Measurements from ENCODE around the gene HES6.

HES6 gene

DNA sequence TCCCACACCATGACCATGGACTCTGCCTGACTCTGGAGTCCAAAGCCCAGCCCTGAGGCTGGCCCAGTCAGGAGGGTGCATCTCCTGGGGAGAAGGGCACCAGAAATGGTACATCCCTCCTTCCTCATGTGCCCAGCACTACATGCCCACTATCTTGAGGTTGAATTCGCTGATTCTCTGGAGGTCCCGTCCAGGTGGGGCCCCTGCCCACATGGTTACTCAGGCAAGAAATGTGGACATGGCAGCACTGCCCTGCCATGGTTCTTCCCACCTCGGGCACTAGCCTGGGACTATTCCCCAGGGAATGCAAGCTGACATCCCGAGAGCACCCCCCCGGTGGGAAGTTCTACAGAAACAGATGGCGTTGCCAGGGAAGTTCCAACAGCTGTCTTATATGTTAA, 15.3 kb upstream of the HES6 start:
- no peak for ATAC-seq
- DNase-seq = no peak

DNA sequence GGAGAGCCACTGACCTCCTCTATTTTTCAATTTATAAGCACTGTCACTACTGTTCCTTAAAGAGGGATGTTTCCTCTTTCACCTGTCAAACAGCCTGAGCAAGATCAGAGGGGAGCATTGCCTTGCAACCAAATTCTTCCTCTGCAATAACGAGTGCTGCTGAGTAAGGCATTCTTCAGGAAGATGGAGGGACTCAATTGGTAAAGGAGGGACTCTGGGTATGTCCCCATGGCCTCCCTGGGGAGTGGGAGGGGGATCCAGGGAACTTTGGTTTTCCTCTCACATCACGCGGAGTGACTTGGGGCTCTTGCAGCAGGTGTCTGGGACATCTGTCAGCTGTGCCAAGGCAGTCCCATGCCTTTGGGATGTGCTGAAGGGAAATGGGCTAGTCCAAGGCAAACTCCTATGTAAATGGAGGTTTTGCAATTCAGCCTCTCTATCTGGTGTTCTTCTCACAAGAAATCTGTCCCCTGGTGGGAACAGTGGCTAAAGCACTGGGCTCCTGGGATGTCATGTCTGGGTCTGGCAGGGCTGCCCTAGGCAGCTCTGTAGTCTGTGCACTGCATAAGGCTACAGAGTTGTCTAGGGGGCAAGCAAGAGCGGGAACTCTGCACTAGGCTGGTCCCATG, 14.4 kb upstream of the HES6 start:
- DNase-seq (no peak), ATAC-seq (no peak)

DNA sequence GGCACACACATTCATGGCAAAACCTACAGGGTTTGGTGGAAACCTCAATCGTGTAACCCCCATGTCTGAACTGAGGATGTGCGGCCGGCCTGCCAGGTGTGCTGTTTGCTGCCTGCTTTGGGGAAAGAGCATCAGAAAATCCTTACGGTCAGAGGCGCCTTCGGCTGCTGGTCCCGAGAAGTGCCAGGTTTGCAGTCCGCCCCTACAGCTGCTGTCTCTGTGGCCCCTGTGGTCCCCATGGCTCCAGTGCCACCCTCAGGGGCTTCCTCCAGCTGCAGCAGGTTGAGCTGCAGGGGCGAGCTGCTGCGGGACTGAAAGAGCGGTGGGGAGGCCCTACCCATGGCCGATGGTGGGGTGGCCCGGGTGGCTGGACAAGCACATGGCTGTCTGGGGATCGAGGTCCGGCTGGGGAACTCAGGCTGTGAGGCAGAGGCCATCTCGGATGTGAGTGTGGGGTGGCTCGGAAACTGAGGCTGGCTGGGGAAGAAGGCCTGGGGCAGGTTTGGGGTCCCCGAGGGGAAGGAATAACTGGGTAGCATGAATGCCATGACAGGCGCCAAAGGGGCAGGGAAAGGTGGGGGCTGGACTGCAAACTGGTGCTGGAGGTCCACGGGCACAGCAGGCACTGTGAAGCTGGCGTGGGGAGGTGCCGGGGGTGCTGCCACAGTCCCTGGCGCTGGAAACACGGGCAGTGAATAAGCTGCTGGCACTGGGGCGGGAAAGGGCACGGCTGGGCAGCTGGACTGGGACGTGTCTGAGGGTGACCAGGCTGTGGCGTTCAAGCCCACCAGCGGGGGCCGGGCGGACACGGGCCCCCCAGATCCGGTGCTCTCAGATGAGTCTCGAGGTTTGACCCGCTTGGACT, 13.2 kb upstream of the HES6 start:
- no peak for ATAC-seq
- no peak for DNase-seq

DNA sequence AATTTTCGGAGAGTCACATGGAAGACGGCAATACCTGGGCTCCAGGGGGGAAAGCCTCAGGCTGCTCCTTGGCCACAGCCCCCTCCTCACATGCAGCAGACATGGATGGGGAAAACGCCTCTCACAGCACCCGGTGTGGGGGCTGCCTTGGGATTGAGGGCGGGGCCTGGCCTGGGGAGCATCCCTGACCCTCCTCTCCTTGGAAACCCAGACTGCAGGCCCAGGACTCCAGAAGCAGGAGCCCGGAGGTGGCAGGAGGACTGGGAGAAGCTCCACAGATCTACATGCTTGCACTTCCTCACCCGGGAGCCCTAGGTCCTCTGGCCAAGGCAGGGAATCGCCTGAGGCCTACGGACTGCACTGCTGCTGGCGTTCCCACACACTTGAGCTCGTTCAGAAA, 12.1 kb upstream of the HES6 start:
- no peak for ATAC-seq
- DNase-seq = no peak

DNA sequence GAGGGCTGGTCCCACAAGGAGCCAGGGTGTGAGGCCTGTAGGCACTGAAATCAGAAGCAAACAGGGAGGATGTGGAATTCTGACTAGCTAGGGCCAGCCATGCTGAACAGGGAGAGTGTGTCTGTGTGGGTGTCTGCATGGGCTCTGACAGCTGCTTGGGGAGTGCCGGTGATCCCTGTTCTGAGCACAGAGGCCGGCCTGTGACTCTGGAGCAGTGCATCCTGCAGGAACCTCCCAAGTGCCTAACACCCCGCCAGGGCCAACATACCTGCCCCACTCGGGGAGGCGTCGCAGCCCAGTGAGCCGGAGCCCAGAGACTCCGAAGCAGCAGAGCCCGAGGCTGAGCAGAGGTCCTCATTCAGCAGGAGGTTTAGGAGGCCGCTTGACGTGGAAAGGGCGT, 11.5 kb upstream of the HES6 start:
- DNase-seq (no peak), ATAC-seq (no peak)

DNA sequence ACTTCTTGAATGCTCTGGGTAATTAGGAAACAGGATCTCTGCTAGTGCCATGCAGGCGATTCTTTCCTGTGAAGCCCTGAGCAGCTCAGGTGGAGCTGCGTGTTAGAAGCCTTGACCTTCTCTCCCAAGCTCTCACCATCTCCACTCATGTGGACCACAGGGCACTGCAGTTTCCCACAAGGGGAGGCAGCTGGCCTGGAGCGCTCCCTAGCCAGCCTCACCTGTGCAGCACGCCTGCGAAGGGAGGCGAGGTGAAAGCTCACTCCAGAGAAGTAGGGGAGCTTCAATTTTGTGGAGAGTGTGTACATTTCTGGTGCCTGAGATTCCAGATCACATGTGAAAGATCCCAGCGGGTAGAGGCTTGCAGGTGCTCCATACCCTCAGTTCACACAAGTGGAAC, 11.1 kb upstream of the HES6 start:
- no peak for ATAC-seq
- DNase-seq = no peak

DNA sequence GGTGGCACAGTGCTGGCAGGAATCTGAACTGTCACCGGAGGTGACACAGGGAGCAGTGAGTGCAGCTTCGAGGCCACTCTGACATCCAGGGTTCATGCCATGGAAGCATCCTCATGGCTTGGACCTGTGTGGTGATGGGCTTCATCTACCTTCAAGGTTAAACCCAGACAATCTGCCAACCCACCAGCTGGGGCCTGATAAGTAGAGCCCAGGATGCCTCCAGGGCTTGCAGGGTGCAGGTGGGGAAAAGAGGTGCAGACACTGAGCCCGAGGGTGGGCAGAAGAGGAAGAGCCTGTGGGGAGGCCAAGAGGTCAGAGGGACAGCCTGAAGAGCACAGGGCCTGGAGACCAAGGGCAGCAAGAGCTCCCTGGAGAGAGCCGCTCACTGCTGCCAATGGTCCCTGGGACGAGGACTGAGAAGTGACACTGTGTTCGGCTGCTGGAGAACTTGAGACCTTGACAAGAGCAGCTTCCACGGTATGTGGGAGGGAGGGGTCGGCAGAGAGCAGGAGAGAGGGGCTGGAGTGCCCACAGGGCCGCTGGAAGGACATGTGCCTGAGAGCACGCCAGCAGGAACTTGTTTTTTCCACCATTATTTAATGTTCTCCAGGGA, 8.1 kb upstream of the HES6 start:
- ATAC-seq (no peak), DNase-seq (no peak)

DNA sequence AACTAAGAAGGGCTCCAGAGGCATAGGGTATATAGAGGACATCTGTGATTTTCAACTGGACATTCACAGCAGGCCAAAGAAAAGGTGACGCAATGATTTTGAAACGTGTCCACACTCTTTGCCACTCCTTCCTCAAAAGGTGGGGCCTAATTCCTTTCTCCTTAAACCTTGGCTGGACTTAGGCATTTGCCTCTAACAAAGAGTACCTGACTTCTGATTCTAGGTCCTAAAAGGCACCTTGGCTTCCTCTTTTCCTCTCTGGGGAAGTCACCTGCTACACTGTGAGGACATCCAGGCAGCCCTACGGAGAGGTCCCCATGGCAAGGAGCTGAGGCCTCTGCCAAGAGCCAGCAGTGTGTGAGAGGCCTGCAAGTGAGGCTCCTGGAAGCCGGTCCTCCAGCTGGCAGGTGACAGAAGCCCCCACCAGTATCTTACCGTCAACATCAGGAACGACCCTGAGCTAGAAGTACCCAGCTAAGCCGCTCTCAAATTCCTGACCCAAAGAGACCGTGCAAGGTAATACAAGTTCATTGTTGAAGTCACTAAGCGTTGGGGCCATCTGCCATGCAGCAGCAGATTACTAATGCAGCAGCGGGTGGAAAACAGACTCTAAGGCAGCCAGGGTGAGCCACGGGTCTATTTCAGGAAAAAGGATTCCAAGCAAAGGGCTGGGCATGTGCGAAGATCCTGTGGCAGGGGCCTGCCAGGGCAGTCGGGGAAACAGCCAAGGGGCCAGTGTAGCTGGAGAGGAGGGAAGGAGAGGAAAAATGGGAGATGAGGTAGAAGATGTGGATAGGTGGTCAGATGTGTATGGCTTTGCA, 7.4 kb upstream of the HES6 start:
- DNase-seq (no peak), ATAC-seq (no peak)

DNA sequence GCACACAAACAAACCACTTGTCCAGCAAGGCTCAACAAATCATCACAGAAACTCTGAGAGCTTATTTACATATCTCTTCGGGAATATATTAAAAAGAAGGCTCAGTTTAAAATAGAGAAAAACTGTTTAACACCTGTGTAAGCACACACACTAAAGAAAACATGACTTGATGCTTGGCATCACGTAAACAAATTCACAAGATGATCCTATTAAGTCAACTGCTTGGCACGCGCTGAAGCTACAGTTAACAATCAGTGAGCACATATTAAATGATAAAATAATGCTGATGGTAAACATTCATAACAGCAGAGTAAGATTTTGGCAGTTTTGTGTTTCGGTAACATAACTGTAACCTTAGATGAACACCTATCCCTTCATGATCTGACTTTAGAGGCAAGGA, 4.3 kb upstream of the HES6 start:
- DNase-seq (no peak), ATAC-seq (no peak)

DNA sequence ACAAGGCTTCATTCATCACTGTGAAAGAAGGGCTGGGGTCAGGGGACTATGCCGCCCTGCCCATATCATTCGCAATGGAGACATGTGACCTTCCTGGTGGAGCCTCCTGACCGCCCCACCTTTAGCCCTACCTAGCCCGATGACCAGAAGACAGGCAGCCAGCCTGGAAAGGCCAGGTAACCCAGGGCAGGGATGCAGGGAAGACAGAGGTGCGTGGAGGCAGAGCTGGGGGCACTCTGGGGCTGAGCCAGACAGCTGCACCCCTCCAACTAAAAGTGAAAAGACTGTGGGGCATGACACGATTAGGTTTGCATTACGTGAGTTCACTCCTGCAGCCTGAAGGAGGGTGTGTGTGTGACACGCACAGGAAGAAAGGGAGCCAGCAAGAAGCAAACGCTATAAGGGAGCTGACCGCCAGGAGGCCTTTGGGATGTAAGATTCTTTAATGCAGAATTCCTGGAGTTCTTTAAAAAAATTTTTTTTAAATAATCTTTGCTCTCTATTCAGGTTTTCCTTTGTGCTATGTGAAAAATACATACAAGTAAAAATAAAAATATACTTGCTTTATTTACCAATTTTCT, 3.7 kb upstream of the HES6 start:
- no peak for DNase-seq
- no peak for ATAC-seq

DNA sequence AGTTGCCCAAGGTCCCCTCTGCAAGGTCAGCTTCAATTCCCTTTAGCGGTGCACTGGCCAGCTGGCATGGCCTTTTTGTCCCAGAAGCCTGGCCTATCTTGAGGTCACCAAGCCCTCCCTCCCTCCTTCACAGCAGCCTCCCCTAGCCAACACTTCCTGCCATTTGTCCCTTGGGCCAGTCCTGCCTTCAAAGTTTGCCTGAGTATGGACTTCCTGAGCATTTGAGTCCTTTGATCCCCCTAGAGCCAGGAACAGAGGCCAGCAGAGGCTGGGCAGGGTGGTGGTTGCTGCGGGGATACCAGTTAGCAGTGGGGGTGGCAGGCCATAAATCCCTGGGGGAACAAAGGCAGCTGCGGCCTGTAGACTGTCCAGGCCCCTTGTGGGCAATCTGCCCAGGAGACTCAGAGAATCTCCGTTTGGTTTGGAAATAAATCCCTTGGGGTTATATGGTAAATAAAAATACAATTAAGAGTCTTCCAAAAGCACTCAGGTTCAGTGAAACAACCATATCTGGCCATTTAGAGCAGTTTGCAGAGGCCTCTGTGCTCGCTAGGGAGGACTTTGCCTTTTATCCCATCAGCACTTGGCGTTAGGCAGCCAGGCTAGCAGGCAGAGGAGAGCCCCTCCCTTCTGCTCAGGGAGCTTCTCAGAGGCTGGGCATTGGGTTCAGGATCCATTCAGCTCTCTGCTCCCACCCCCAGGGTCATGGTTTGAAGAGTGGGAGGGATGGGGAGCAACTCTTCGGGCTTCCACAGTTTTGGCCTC, 3.1 kb upstream of the HES6 start:
- DNase-seq (no peak), ATAC-seq (no peak)

DNA sequence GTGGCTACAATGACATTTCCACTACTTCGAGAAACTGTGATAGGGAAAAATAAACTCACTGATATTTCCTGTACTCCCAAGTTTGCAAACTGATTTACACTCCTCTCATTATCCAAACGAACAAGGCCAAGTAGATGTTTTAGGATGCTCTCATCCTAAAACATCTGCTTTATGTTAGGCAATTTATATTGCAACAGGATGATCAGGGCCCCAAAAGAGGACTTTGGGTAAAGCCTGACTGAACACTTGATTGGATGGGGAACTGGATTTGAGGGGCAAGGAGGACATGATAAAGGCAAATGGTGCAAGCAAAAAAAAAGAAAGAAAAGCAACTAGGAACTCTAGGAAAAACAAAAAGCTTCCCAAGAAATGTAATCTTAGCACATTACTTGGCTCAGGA, 2.1 kb upstream of the HES6 start:
- no peak for ATAC-seq
- no peak for DNase-seq

DNA sequence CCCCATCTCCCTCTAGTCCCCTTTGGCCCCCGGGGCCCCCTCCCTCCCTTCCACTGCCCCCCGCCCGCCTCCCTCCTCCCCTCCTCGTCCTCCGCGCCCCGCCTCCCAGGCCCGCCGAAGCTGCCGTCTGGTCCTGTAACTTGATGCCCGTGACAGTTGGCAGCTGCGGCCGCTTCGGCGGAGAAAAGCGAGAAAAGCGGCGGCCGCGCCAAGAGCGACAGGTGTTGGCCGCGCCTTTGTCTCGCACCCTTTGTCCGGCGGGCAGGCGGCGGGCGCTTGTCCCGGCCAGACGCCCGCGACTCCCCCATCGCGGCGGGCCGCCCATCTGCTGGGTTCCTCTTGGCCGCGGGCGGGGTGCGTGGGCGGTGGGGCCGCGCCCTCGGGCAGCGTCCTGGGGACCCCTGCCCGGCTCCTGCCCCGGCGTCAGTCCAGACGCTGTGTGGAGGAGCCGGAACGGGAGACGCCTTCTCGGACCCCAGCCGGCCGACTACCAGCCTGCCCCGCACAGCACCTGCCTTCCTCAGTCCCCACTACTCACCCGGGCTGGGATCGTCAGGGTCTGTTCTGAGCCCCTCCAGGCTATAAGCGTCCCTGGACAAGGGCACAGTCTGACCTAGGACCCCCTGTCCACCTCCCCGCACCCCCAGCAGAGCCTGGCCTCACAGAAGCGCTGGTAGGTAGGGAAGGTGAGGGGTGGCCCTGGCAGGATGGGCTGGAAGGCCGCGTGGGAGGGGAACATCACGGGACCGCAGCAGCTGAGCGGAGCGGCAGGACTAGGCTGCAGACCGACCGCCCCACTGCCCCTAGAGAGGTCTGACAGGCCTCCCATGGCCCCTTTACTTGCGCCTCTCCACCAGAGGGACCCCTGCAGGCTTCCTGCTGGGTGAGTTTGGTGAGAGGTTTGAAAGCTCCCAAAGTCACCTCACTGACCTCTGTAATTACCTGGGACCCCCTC, 1.2 kb upstream of the HES6 start:
- DNase-seq (no peak), ATAC-seq (no peak)

DNA sequence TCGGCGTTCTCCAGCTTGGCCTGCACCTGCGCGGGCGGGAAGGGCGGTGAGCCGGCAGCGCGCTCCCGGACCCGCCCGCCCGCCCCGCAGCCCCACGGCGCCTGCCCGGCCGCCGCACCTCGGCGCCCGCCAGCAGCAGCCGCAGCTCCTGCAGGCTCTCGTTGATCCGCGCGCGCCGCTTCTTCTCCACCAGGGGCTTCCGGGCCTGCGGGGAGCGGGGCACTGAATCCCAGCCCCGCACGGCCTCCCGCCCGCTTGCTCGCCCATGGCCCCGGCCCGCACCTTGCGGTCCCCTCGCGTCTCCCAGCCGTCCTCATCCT, 335 bp downstream of the HES6 start:
- ATAC-seq (no peak), DNase-seq (no peak)

DNA sequence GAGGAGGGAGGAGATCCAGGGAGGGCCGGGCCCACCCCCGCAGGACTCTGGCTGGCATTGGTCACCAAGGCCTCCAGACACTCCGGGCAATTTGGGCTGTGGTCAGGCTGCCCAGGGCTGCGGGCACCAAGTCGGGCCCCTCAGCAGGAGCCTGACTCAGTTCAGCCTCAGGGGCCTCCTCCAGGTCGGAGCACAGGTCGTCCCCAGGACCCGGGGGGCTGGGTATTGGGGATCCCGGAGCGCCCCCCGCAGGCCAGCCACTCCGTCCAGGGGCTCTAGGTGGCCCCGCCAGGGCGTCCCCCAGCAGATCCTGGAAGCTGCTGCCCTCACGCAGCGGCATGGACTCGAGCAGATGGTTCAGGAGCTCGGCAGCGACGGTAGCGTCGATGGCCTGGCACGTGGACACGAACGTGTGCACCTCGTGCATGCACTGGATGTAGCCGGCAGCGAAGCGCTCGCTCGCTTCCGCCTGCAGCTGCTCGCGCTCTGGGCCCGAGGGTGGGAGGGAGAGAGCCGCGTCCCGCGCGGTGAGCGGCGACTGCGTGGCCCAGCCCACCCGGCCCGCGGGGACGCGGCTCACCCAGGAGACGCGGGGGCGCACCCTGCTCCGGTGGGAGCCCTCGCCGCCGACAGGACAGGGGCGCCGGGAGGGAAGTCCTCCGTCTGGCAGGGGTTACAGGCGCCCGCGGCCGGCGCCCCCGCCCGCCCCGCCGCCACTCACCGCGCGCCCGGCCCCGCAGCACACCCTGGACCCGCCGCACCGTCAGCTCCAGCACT, 884 bp downstream of the HES6 start:
- DNase-seq (peak; percentile 34), ATAC-seq (no peak)

DNA sequence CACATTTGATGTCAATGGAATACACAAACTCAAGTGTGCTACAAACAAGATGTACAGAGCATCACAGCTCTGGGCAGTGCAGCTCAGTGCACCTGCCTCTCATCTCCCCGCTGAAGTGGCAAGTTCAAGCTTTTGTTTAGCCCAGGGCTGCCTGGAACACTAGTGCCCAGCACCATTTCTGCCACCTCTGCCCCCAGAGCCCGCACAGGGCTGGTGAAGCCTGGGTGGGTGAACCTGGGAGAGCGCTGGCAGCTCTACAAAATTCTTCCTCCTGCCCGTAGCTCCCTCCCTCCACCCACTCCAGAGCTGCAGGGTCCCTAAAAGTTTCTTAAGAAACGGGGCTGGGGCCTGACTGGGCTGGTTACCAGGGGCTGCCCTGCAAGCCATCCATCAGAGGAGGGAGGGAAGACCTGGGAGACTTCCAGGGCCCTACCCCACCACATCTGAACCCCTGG, 1.5 kb downstream of the HES6 start:
- ATAC-seq = no peak
- no peak for DNase-seq

DNA sequence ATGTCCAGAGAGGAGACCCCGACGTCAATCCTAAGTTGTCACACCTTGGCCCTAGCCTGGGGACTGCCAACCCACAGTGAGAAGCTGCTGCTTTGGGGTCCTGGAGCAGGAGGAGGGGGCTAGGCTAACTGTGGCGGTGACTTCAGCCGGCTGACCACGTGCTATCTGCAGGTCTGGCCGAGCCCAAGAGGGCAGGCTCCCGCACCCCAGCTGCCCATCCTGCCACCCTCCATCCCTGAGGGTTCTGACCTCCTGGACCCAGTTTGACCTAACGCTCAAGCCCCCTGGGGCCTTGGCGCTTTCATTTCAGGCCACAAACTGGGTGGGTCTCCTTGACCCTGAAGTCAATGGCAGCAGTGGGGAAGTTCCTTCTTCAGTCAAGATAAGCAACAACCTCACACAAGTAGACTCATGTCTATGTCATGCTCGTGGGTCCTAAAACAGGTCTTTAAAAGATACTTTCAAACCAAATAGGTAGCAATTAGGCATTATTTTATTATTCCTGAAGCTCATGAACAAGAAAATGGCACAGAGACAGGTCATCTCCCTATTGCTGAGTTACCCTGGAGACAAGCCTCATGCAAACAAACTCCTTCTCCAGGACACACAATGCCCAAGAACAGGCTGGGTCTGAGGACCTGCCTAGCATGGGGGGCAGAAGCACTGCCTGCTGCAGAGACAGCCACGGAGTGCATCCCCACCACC, 2.3 kb downstream of the HES6 start:
- DNase-seq (no peak), ATAC-seq (no peak)

DNA sequence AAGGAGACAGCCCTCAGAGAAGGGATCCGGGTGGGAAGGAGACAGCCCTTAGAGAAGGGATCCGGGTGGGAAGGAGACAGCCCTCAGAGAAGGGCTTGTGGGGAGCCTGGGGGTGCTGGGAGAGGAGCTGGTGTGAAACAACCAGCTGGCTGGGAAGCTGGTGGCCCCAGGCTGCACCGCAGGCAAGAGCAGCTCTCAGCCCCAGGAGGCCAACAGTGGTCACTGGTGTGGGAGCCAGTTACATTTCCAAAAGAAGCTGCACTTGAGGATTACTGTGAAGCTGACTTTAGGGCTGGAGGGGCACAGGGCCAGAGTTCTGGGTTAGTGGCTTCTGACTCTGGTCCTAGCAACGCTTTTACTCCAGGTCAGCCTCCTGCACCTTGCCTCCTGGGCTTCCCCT, 3.3 kb downstream of the HES6 start:
- no peak for ATAC-seq

DNA sequence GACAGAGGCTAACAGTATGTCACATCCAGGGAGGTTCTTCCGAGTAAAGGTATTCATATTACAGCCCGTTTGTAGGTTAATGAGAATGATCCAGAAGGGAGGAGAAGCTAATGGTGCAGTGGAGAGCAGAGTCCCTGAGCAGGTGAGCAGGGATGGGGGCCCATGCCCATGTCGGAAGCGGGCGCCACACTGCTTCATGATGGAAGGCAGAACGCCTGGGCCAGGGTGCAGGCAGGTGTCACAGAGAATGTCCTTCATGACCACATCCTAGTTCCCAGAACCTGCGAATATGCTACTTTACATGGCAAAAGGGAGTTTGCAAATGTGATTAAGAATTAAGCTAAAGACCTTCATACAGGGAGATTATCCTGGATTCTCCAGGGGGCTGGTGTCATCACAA, 4.0 kb downstream of the HES6 start:
- DNase-seq = no peak
- no peak for ATAC-seq

More for the DNA sequence above, 3.3 kb downstream of the HES6 start:
- DNase-seq = no peak

Measured in stimulated activated naive CD8-positive, alpha-beta T cell treated with anti-CD3 and anti-CD28 coated beads, Interleukin-15, Interleukin-2, amounts not matched to agents 100 U/mL and 50 U/mL, for 24 hours (primary cell).